ENCODE results near the gene BUB3.

GRCh38 chr10:123141791-123142700 lies 12.2 kb upstream of the BUB3 start:
- TF ChIP-seq NFIC (IDR thresholded peaks at IDR 0.05) (no peak), YY1 (IDR thresholded peaks at IDR 0.05; ENCODE audit: low read depth) (no peak)
- TF ChIP-seq, protein P1, sequence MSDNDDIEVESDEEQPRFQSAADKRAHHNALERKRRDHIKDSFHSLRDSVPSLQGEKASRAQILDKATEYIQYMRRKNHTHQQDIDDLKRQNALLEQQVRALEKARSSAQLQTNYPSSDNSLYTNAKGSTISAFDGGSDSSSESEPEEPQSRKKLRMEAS (IDR thresholded peaks at IDR 0.05), result no peak

Measured in Ishikawa (cell line).